Head of caudate nucleus (tissue), 42 donors: ENCODE results near the gene SLC1A4.
"Not testable (repeated sequence)": the region's sequence is repeated elsewhere in the genome, so short reads cannot be mapped to it uniquely, and the experiment has no call there.

Experiments
- DNase-seq, 42 donors: peaks; one replicate each; pipeline versions ENCODE4 v3.0.0 to v3.0.0-alpha.2; 2020 to 2021; ENCODE audit warnings: mixed read lengths in 7 of 42
- intact Hi-C: fragments of 100-400 bp; cut with DNase I; formaldehyde crosslinking; loops from one replicate; pipeline ENCODE4 v1.15.0; 2022

SLC1A4 gene

GRCh38 chr2:64958556-64958955, 30.6 kb upstream of the SLC1A4 start:
- DNase-seq: no peak
- intact Hi-C loops: no loop called here

- intact Hi-C loops: no loop called here
- DNase-seq: no peak
Observed at GRCh38 chr2:64960819-64961218, 28.4 kb upstream of the SLC1A4 start.

- DNase-seq, intact Hi-C loops: not testable (repeated sequence)
Observed at GRCh38 chr2:64963138-64963537, 26.1 kb upstream of the SLC1A4 start.

GRCh38 chr2:64963719-64964118, 25.5 kb upstream of the SLC1A4 start:
- intact Hi-C loops: no loop called here
- DNase-seq: no peak

GRCh38 chr2:64966017-64966416, 23.2 kb upstream of the SLC1A4 start:
- intact Hi-C loops: no loop called here
- no peak for DNase-seq

GRCh38 chr2:64966839-64967238, 22.4 kb upstream of the SLC1A4 start:
- intact Hi-C loops: no loop called here
- no peak for DNase-seq

GRCh38 chr2:64967601-64968000, 21.6 kb upstream of the SLC1A4 start:
- intact Hi-C loops: no loop called here
- DNase-seq: no peak

- DNase-seq, intact Hi-C loops: not testable (repeated sequence)
Observed at GRCh38 chr2:64969086-64969485, 20.1 kb upstream of the SLC1A4 start.

- intact Hi-C loops: no loop called here
- DNase-seq: no peak
Observed at GRCh38 chr2:64970495-64970894, 18.7 kb upstream of the SLC1A4 start.

GRCh38 chr2:64972426-64972825, 16.8 kb upstream of the SLC1A4 start:
- intact Hi-C loops: no loop called here
- no peak for DNase-seq

- DNase-seq: no peak
- intact Hi-C loops: no loop called here
Observed at GRCh38 chr2:64972876-64973275, 16.3 kb upstream of the SLC1A4 start.

- peak in 36 of 42 donors; percentile 17 to 81 (median 43) for DNase-seq
- intact Hi-C loops: no loop called here
Observed at GRCh38 chr2:64975232-64975821, 13.9 kb upstream of the SLC1A4 start.

- intact Hi-C loops: no loop called here
Observed at GRCh38 chr2:64976276-64976675, 12.9 kb upstream of the SLC1A4 start.

GRCh38 chr2:64978514-64979268, 10.5 kb upstream of the SLC1A4 start:
- intact Hi-C loops: no loop called here
- DNase-seq: no peak

More at GRCh38 chr2:64976276-64976675, 12.9 kb upstream of the SLC1A4 start:
- DNase-seq: no peak

- no peak for DNase-seq
Observed at GRCh38 chr2:64979744-64980143, 9.5 kb upstream of the SLC1A4 start.

GRCh38 chr2:64980183-64980582, 9.0 kb upstream of the SLC1A4 start:
- DNase-seq: no peak
- intact Hi-C loops: loop anchor here (10.0 kb wide), 1 partner anchor 65 kb away; no protein-coding TSS in a partner anchor

More at GRCh38 chr2:64979744-64980143, 9.5 kb upstream of the SLC1A4 start:
- intact Hi-C loops: loop anchor here (10.0 kb wide), 1 partner anchor 65 kb away; no protein-coding TSS in a partner anchor

GRCh38 chr2:64982311-64982857, 6.8 kb upstream of the SLC1A4 start:
- intact Hi-C loops: loop anchor here (10.0 kb wide), 1 partner anchor 68 kb away; no protein-coding TSS in a partner anchor
- DNase-seq: no peak

GRCh38 chr2:64982932-64983331, 6.3 kb upstream of the SLC1A4 start:
- intact Hi-C loops: loop anchor here (10.0 kb wide), 1 partner anchor 68 kb away; no protein-coding TSS in a partner anchor
- no peak for DNase-seq

- DNase-seq: no peak
- intact Hi-C loops: loop anchor here (5.0 to 10.0 kb wide), 2 partner anchors 33 to 71 kb away; no protein-coding TSS in a partner anchor
Observed at GRCh38 chr2:64985447-64985846, 3.8 kb upstream of the SLC1A4 start.
